Endothelial cell of umbilical vein (primary cell): ENCODE results near the gene NOXA1. TPM values are rescaled to one million over a fixed set of nuclear protein-coding genes. Genes with fewer than 3 reads are reported as not detected.

Experiments used
- BruUV-seq: library from RNA; stranded (reverse); fragments of 400-500 nt; replicated peaks from 2 replicates; lab custom pipeline; 2021; lab: Mats Ljungman, UMichigan
- CTCF ChIA-PET: fragments of 300-600, 350-600 bp; sonication (Branson Sonifier 250); formaldehyde crosslinking; loops from one replicate; lab custom pipeline; 2021; ENCODE audit warnings: antibody characterized with exemption, inconsistent platforms; lab: Charles Lee
- POLR2A ChIA-PET: fragments of 300-600, 350-600 bp; sonication (Branson Sonifier 250); formaldehyde crosslinking; loops from one replicate; lab custom pipeline; 2021; ENCODE audit warnings: antibody characterized with exemption, inconsistent platforms; lab: Charles Lee
- DNase-seq: peaks from one replicate; pipeline ENCODE4 v3.0.0-alpha.2; 2011; ENCODE audit warnings: low read depth, low spot score
- FAIRE-seq: peaks from 2 replicates; lab custom pipeline; 2011; peaks lifted over from hg19 to GRCh38; lab: Jason Lieb, UNC
- H2AFZ ChIP-seq: 2 replicates; pipeline ENCODE4 v1.6.0; 2012; ENCODE audit warnings: low read depth, low read length, control low read depth, inconsistent platforms
- H3K27ac ChIP-seq: 2 replicates; pipeline ENCODE4 v1.5.1; 2011; ENCODE audit warnings: low read depth, mild to moderate bottlenecking, control low read depth, low read length, moderate library complexity; ENCODE audit not compliant: insufficient read depth
- H3K27me3 ChIP-seq, 2 experiments: 2 replicates each; pipeline versions ENCODE4 v1.6.0 to v1.6.1; 2011; ENCODE audit warnings: low read length in 2 of 2, mixed read lengths in 1 of 2; ENCODE audit not compliant: control insufficient read depth in 2 of 2, insufficient read depth in 2 of 2
- H3K36me3 ChIP-seq, 2 experiments: 2 replicates in 1 of 2; 3 replicates in 1 of 2; pipeline ENCODE4 v1.5.1; 2011; ENCODE audit warnings: low read length in 2 of 2, mild to moderate bottlenecking in 1 of 2, moderate library complexity in 1 of 2; ENCODE audit not compliant: control insufficient read depth in 2 of 2, insufficient read depth in 2 of 2; ENCODE audit errors: extremely low read depth in 1 of 2
- H3K4me1 ChIP-seq: 3 replicates; pipeline ENCODE4 v1.5.1; 2011; ENCODE audit warnings: mild to moderate bottlenecking, low read length; ENCODE audit not compliant: control insufficient read depth, insufficient read depth; ENCODE audit errors: extremely low read depth
- H3K4me2 ChIP-seq: 2 replicates; pipeline ENCODE4 v1.6.1; 2011; ENCODE audit warnings: low read length, control low read depth, mixed read lengths; ENCODE audit not compliant: insufficient read depth
- H3K4me3 ChIP-seq, 3 experiments: fragments of 200-600 bp in 1 of 3; sonication (generic), shearing (Covaris generic) in 1 of 3; replicated peaks in 1 of 3; 2 replicates each; pipeline ENCODE4 v1.5.1; 2011 to 2016; ENCODE audit warnings: control low read depth in 3 of 3, low read length in 3 of 3, mild to moderate bottlenecking in 2 of 3, inconsistent platforms in 1 of 3, low read depth in 1 of 3, moderate library complexity in 1 of 3; ENCODE audit not compliant: insufficient read depth in 1 of 3
- H3K79me2 ChIP-seq: 2 replicates; pipeline ENCODE4 v1.6.0; 2012; ENCODE audit warnings: low read length, inconsistent platforms; ENCODE audit not compliant: control insufficient read depth, insufficient read depth
- H3K9ac ChIP-seq: replicated peaks from 2 replicates; pipeline ENCODE3; 2011; ENCODE audit warnings: low read length, control low read depth; ENCODE audit not compliant: insufficient read depth; ENCODE audit errors: extremely low read depth
- H3K9me1 ChIP-seq: replicated peaks from 3 replicates; pipeline ENCODE4 v1.6.0; 2011; ENCODE audit warnings: mild to moderate bottlenecking, low read length; ENCODE audit not compliant: control insufficient read depth, insufficient read depth; ENCODE audit errors: extremely low read depth
- H3K9me3 ChIP-seq: replicated peaks from 2 replicates; pipeline ENCODE4 v1.5.1; 2012; ENCODE audit warnings: low read length, inconsistent platforms; ENCODE audit not compliant: control insufficient read depth, insufficient read depth
- H4K20me1 ChIP-seq: replicated peaks from 2 replicates; pipeline ENCODE3; 2011; ENCODE audit warnings: mild to moderate bottlenecking, low read length; ENCODE audit not compliant: control insufficient read depth, insufficient read depth; ENCODE audit errors: extremely low read depth
- CTCF ChIP-seq, 2 donors: IDR thresholded peaks; 1 replicate in 1 of 2; 2 replicates in 1 of 2; pipeline ENCODE4 v1.5.1; 2011; ENCODE audit warnings: low read length in 2 of 2, mild to moderate bottlenecking in 2 of 2, moderate library complexity in 2 of 2, control low read depth in 1 of 2, inconsistent platforms in 1 of 2, low read depth in 1 of 2; ENCODE audit not compliant: insufficient read depth in 1 of 2; ENCODE audit errors: extremely low read depth in 1 of 2
- EZH2 ChIP-seq: IDR thresholded peaks from 2 replicates; pipeline ENCODE4 v1.6.1; 2012; ENCODE audit warnings: borderline replicate concordance, low read depth, mild to moderate bottlenecking, moderate library complexity, low read length, inconsistent platforms; ENCODE audit not compliant: severe bottlenecking
- FOS ChIP-seq: IDR thresholded peaks from 2 replicates; pipeline ENCODE4 v1.6.1; 2011; ENCODE audit warnings: mild to moderate bottlenecking, low read length, moderate library complexity, borderline replicate concordance; ENCODE audit not compliant: insufficient read depth
- GATA2 ChIP-seq: IDR thresholded peaks from 2 replicates; pipeline ENCODE4 v1.7.0; 2011; ENCODE audit warnings: low read depth, mild to moderate bottlenecking, moderate library complexity, mixed read lengths, low read length; ENCODE audit not compliant: insufficient read length, insufficient read depth
- JUN ChIP-seq: IDR thresholded peaks from 2 replicates; pipeline ENCODE4 v1.6.1; 2011; ENCODE audit warnings: borderline replicate concordance, low read depth; ENCODE audit not compliant: insufficient read length, insufficient read depth
- MAX ChIP-seq: IDR thresholded peaks from 2 replicates; pipeline ENCODE4 v1.6.1; 2011; ENCODE audit not compliant: insufficient read depth, insufficient read length
- MYC ChIP-seq: IDR thresholded peaks from one replicate; pipeline ENCODE4 v1.6.1; 2011; ENCODE audit warnings: mild to moderate bottlenecking, low read depth, low read length
- POLR2A ChIP-seq: IDR thresholded peaks from 2 replicates; pipeline ENCODE4 v1.6.1; 2012; ENCODE audit warnings: low read depth, mild to moderate bottlenecking, control low read depth, low read length
- POLR2AphosphoS5 ChIP-seq: IDR thresholded peaks from 2 replicates; pipeline ENCODE4 v1.6.1; 2012; ENCODE audit warnings: low read depth, mild to moderate bottlenecking, control low read depth, low read length, moderate library complexity; ENCODE audit not compliant: insufficient read depth
- dilution Hi-C: fragments of 300-500 bp; cut with MboI; formaldehyde crosslinking; loops from one replicate; pipeline ENCODE4 v1.15.0; 2019; ENCODE audit warnings: low sequenced_read_pairs; ENCODE audit not compliant: extremely low pct_ligation_motif_present
- intact Hi-C: fragments of 100-400 bp; cut with micrococcal nuclease; formaldehyde crosslinking; loops from one replicate; pipeline ENCODE4 v1.10.0; 2022
- polyA plus RNA-seq, 4 experiments: library from polyadenylated mRNA; depleted of rRNA in 3 of 4; stranded (reverse) in 3 of 4; unstranded in 1 of 4; fragments of >200 nt; gene quantifications; 2 replicates each; pipeline versions ENCODE4 v1.2.1 to v1.2.3, GENCODE V29; 2011 to 2012; ENCODE audit warnings: missing spikeins in 1 of 4
- total RNA-seq: library from RNA; stranded (reverse); gene quantifications from 2 replicates; pipeline ENCODE4 v1.2.3, GENCODE V29; 2021

The NOXA1 gene
- total and polyA plus RNA-seq, 2 donors (not counting 3 experiments of a cell fraction or from before 2014, with no cell fraction given) = 0.40 to 0.91 TPM

DNA sequence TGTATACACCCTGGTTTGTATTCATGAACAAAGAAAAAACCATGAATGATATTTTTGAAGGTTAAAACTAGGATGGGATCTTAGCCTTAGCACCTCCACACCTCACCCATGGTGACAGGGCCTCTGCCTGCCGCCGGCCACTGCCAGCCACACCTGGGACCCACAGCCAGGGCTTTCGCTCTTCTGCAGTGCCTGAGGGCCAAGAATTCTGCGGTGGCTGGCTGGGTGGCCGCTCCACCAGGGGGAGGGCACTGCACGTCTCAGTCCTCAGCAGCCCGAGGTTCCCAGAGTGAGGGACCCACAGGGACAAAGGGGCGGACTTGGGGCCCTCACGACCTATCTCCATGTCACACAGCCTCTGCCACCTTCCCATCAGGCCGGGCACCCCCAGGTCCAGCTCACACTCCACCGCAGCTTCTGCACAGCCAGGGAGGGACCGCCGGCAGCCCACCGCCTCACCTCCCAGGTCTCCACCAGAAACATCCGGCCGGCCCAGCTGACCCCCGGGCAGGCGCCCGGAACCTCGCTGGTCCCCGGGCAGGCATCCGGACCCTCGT lies 7.1 kb upstream of the NOXA1 start:
- Histone ChIP-seq H3K79me2 (peaks cover 52% of the 10 kb centered on the region), H3K4me2 (no peak overlapping the region), H3K4me3 (no peak overlapping the region), H3K4me1 (peaks cover 18% of the 10 kb centered on the region), H3K9ac (no peak overlapping the region), H3K9me1 (no peaks in the 10 kb centered on the region), H3K36me3 (peaks cover 0 to 2% of the 10 kb centered on the region in 2 experiments), H3K27me3 (no peaks in the 10 kb centered on the region), H4K20me1 (no peaks in the 10 kb centered on the region), H3K9me3 (no peaks in the 10 kb centered on the region), H3K27ac (no peak overlapping the region), H2AFZ (no peak overlapping the region)
- DNase-seq (no peak), FAIRE-seq (no peak)
- BruUV-seq = no TSS peak
- intact Hi-C loops (no loop called here), dilution Hi-C loops (no loop called here)
- TF ChIP-seq FOS (no peak), POLR2AphosphoS5 (no peak), EZH2 (no peak), JUN (no peak), GATA2 (no peak), POLR2A (no peak), CTCF (IDR thresholded peaks at IDR 0.05; ENCODE audit: extremely low read depth in 1 of 2, insufficient read depth in 1 of 2, low read depth in 1 of 2, low read length in 2 of 2) (no peak), MAX (no peak), MYC (no peak)
- POLR2A ChIA-PET = no interaction called here
- CTCF ChIA-PET = no interaction called here
